NCI-H774 (cell line): ENCODE results near the gene CCDC57.

Experiments
- DNase-seq: peaks from one replicate; lab custom pipeline; 2025; lab: John Stamatoyannopoulos, UW

Gene CCDC57

GRCh38 chr17:82246040-82246364 lies 33.4 kb upstream of the CCDC57 start:
- DNase-seq = no peak

- no peak for DNase-seq
These were observed 32.7 kb upstream of the CCDC57 start for GRCh38 chr17:82245134-82246039.

- no peak for DNase-seq
These were observed 31.9 kb upstream of the CCDC57 start for GRCh38 chr17:82244413-82245133.

- DNase-seq = no peak
These were observed 31.2 kb upstream of the CCDC57 start for GRCh38 chr17:82243648-82244412.

GRCh38 chr17:82242977-82243647 lies 30.5 kb upstream of the CCDC57 start:
- no peak for DNase-seq

GRCh38 chr17:82242698-82242976 lies 30.0 kb upstream of the CCDC57 start:
- no peak for DNase-seq

GRCh38 chr17:82241926-82242697 lies 29.5 kb upstream of the CCDC57 start:
- no peak for DNase-seq

- DNase-seq = no peak
These were observed 28.7 kb upstream of the CCDC57 start for GRCh38 chr17:82241183-82241925.

GRCh38 chr17:82240506-82241182 lies 28.0 kb upstream of the CCDC57 start:
- no peak for DNase-seq

GRCh38 chr17:82239926-82240505 lies 27.4 kb upstream of the CCDC57 start:
- no peak for DNase-seq

GRCh38 chr17:82239401-82239925 lies 26.8 kb upstream of the CCDC57 start:
- no peak for DNase-seq

GRCh38 chr17:82238472-82239201 lies 26.0 kb upstream of the CCDC57 start:
- DNase-seq = peak; percentile 65

- DNase-seq = no peak
These were observed 25.3 kb upstream of the CCDC57 start for GRCh38 chr17:82237746-82238471.

- no peak for DNase-seq
These were observed 24.6 kb upstream of the CCDC57 start for GRCh38 chr17:82237083-82237745.

- DNase-seq = peak; percentile 37
These were observed 23.7 kb upstream of the CCDC57 start for GRCh38 chr17:82236142-82236971.

GRCh38 chr17:82235775-82236141 lies 23.1 kb upstream of the CCDC57 start:
- no peak for DNase-seq
